KMS-11 (cell line): ENCODE results near the gene GIGYF2.

Experiments used
- H2AFZ ChIP-seq: fragments of 200-600 bp; sonication (generic); 2 replicates; pipeline ENCODE4 v1.6.1; 2016; ENCODE audit warnings: antibody characterized with exemption, mixed run types, low read depth
- H3K27ac ChIP-seq: fragments of 200-600 bp; sonication (generic); 2 replicates; pipeline ENCODE4 v1.6.1; 2016; ENCODE audit warnings: mild to moderate bottlenecking, mixed run types
- H3K27me3 ChIP-seq: fragments of 200-600 bp; sonication (generic); 2 replicates; pipeline ENCODE4 v1.6.1; 2017; ENCODE audit warnings: mild to moderate bottlenecking, low read depth, mixed run types, moderate library complexity; ENCODE audit not compliant: insufficient read depth
- H3K36me3 ChIP-seq: fragments of 200-600 bp; sonication (generic); 2 replicates; pipeline ENCODE4 v1.6.1; 2017; ENCODE audit warnings: mild to moderate bottlenecking, mixed run types; ENCODE audit not compliant: insufficient read depth
- H3K4me1 ChIP-seq: fragments of 200-600 bp; sonication (generic); 2 replicates; pipeline ENCODE4 v1.6.1; 2016; ENCODE audit warnings: mild to moderate bottlenecking, low read depth, mixed run types; ENCODE audit not compliant: poor library complexity, severe bottlenecking
- H3K4me2 ChIP-seq: fragments of 200-600 bp; sonication (generic); 2 replicates; pipeline ENCODE4 v1.7.0; 2016; ENCODE audit warnings: mild to moderate bottlenecking, mixed run types
- H3K4me3 ChIP-seq: fragments of 200-600 bp; sonication (generic); IDR thresholded peaks from 2 replicates; pipeline ENCODE4 v1.6.1; 2017; ENCODE audit warnings: low read depth, low read length, mixed read lengths; ENCODE audit not compliant: insufficient read depth
- H3K79me2 ChIP-seq: fragments of 200-600 bp; sonication (generic); 2 replicates; pipeline ENCODE4 v1.6.1; 2016; ENCODE audit warnings: low read depth, mixed run types; ENCODE audit not compliant: insufficient read depth
- H3K9ac ChIP-seq: fragments of 200-600 bp; sonication (generic); 2 replicates; pipeline ENCODE4 v1.6.1; 2016; ENCODE audit warnings: mild to moderate bottlenecking, mixed run types
- H4K20me1 ChIP-seq: fragments of 200-600 bp; sonication (generic); 2 replicates; pipeline ENCODE4 v1.6.1; 2016; ENCODE audit warnings: mild to moderate bottlenecking, mixed run types; ENCODE audit not compliant: insufficient read depth
- TF ChIP-seq, protein P1 (sequence below): fragments of 200-600 bp; sonication (generic); conservative IDR thresholded peaks from 2 replicates; pipeline ENCODE4 v1.6.1; 2017; ENCODE audit warnings: low read depth, mild to moderate bottlenecking, antibody characterized with exemption, low read length, moderate library complexity, mixed read lengths

The GIGYF2 gene

GRCh38 chr2:232896720-232897597 is 199.8 kb downstream of the GIGYF2 start:
- Histone ChIP-seq H3K36me3 (no peaks in the 10 kb centered on the region), H3K4me3 (no peak overlapping the region), H3K27me3 (no peaks in the 10 kb centered on the region), H3K79me2 (no peaks in the 10 kb centered on the region), H3K9ac (no peak overlapping the region), H4K20me1 (no peaks in the 10 kb centered on the region), H3K4me2 (no peak overlapping the region), H3K27ac (no peak overlapping the region), H3K4me1 (no peaks in the 10 kb centered on the region), H2AFZ (no peak overlapping the region)
- TF ChIP-seq, protein P1, sequence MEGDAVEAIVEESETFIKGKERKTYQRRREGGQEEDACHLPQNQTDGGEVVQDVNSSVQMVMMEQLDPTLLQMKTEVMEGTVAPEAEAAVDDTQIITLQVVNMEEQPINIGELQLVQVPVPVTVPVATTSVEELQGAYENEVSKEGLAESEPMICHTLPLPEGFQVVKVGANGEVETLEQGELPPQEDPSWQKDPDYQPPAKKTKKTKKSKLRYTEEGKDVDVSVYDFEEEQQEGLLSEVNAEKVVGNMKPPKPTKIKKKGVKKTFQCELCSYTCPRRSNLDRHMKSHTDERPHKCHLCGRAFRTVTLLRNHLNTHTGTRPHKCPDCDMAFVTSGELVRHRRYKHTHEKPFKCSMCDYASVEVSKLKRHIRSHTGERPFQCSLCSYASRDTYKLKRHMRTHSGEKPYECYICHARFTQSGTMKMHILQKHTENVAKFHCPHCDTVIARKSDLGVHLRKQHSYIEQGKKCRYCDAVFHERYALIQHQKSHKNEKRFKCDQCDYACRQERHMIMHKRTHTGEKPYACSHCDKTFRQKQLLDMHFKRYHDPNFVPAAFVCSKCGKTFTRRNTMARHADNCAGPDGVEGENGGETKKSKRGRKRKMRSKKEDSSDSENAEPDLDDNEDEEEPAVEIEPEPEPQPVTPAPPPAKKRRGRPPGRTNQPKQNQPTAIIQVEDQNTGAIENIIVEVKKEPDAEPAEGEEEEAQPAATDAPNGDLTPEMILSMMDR: no peak

DNA sequence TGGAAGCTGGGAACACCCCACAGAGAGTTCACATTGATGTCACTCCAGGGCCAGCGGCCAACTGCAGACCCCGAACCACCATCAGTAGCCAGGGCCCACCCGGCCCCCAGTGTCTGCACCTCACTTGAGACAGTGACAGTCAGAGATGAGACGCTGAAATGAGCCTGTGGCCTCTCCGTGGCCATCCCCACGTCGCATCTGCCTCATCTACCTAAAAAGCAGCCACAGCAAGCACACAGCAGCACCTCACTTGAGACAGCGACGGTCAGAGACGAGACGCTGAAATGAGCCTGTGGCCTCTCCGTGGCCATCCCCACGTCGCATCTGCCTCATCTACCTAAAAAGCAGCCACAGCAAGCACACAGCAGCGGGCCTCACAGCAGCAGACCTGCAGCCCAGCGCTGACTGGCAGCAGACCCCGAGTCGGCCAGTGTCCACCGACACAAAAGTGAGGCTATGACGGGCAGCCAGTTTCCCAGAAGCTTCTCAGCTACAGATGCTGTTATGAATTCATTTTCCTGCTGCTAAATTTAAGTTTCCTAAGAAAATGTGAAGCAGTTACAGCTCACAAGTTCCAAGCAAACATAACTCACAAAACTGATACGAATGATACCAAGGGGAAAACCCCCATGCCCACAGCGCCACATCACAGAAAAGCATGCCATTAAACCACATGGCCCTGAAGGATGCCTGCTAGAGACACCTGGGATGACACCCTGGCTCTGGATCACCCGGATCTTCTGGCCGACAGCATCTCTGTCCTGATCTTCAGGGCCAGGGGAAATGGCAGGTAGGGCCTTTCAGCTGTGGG is 200.7 kb downstream of the GIGYF2 start:
- TF ChIP-seq, protein P1: no peak
- Histone ChIP-seq H3K27me3 (no peaks in the 10 kb centered on the region), H3K4me1 (no peaks in the 10 kb centered on the region), H3K9ac (no peak overlapping the region), H3K27ac (no peak overlapping the region), H3K4me3 (no peak overlapping the region), H3K79me2 (no peaks in the 10 kb centered on the region), H3K4me2 (no peak overlapping the region), H2AFZ (no peak overlapping the region), H4K20me1 (no peaks in the 10 kb centered on the region), H3K36me3 (no peaks in the 10 kb centered on the region)

GRCh38 chr2:232898592-232899543 is 201.7 kb downstream of the GIGYF2 start:
- Histone ChIP-seq H3K36me3 (no peaks in the 10 kb centered on the region), H3K4me3 (no peak overlapping the region), H3K4me2 (no peak overlapping the region), H3K79me2 (no peaks in the 10 kb centered on the region), H3K27ac (no peak overlapping the region), H3K4me1 (no peaks in the 10 kb centered on the region), H3K9ac (no peak overlapping the region), H3K27me3 (no peaks in the 10 kb centered on the region), H2AFZ (no peak overlapping the region), H4K20me1 (no peaks in the 10 kb centered on the region)
- TF ChIP-seq, protein P1: no peak
